Gastroesophageal sphincter (tissue), 4 donors: ENCODE data around the gene AREL1. TPM values are rescaled to one million over a fixed set of nuclear protein-coding genes. Genes with fewer than 3 reads are reported as not detected.
A peak's percentile ranks its signal among the peaks of the same experiment; 100 is the strongest.

Source experiments
- ATAC-seq: fragments of 150-250 bp; one replicate; pipeline ENCODE4 v1.9.1; 2016; ENCODE audit warnings: mild to moderate bottlenecking, moderate library complexity
- H3K27ac ChIP-seq, 4 donors: fragments of 200-600 bp; sonication (generic) in 3 of 4; 1 replicate in 3 of 4; 2 replicates in 1 of 4; pipeline ENCODE4 v1.5.1; 2016 to 2019
- H3K27me3 ChIP-seq: fragments of 200-600 bp; sonication (generic); one replicate; pipeline ENCODE4 v1.5.1; 2019
- H3K36me3 ChIP-seq, 2 donors: fragments of 200-600 bp; sonication (generic); one replicate each; pipeline ENCODE4 v1.5.1; 2019; ENCODE audit warnings: control low read depth in 1 of 2
- H3K4me1 ChIP-seq, 3 donors: fragments of 200-600 bp; sonication (generic); 1 replicate in 2 of 3; 2 replicates in 1 of 3; pipeline ENCODE4 v1.5.1; 2016 to 2019; ENCODE audit warnings: control low read depth in 2 of 3
- H3K4me3 ChIP-seq, 2 donors: fragments of 200-600 bp; sonication (generic); one replicate each; pipeline ENCODE4 v1.5.1; 2019; ENCODE audit warnings: mild to moderate bottlenecking in 1 of 2, moderate library complexity in 1 of 2
- H3K9me3 ChIP-seq, 3 donors: fragments of 200-600 bp; sonication (generic); one replicate each; pipeline ENCODE4 v1.5.1; 2017 to 2019; ENCODE audit warnings: control low read depth in 2 of 3
- EP300 ChIP-seq: sonication (generic); formaldehyde crosslinking; IDR thresholded peaks from one replicate; pipeline ENCODE4 v1.6.1; 2017; ENCODE audit warnings: antibody characterized with exemption, mild to moderate bottlenecking
- POLR2A ChIP-seq, 2 donors: fragments of 450-650 bp; IDR thresholded peaks; one replicate each; pipeline ENCODE4 v1.6.1; 2017; ENCODE audit warnings: antibody characterized with exemption in 2 of 2, mild to moderate bottlenecking in 2 of 2, moderate library complexity in 1 of 2
- POLR2AphosphoS5 ChIP-seq: sonication (generic); formaldehyde crosslinking; IDR thresholded peaks from one replicate; pipeline ENCODE4 v1.6.1; 2017; ENCODE audit warnings: antibody characterized with exemption
- WGBS, 2 donors: methylation state at CpG; one replicate each; pipeline ENCODE4 v1.1.5; 2018; ENCODE audit warnings: low coverage in 1 of 2; 5-methylcytosine and 5-hydroxymethylcytosine counted together
- total RNA-seq, 4 donors: library from RNA; depleted of rRNA; stranded (reverse); fragments of >200 nt; gene quantifications; one replicate each; pipeline ENCODE4 v1.1.0, GENCODE V29; 2016
- TF ChIP-seq, protein P1 (sequence below), 4 experiments: fragments of 200-600 bp in 2 of 4; fragments of 450-650 bp in 2 of 4; sonication (generic) in 1 of 4; IDR thresholded peaks; one replicate each; pipeline ENCODE4 v1.5.1; 2017 to 2019; ENCODE audit warnings: antibody characterized with exemption in 4 of 4, mild to moderate bottlenecking in 2 of 4, moderate library complexity in 2 of 4

Gene AREL1
- total RNA-seq, 4 donors from 2014 or later: 14.3 to 39.9 (median 19.9) TPM

DNA sequence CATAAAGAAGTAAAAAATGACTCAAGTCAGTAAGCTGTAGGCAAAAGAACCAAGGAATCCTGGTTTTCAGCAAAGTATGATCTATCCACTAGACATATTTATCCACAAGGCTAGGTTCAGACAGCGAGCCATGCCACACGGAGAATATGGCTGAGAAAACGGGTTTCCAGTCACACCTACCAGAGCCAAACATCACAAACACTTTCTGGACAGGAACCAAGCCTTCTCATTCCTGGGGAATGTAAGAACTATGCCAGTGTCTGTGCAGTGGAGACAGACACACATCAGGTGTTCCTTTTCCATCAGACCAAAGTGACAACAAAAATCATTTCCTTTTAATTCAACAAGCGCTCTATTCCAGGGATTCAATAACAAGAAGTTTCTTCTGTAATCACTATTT lies 41.1 kb downstream of the AREL1 start:
- peak overlapping the region in 1 of 4 donors; percentile 36 for H3K27ac ChIP-seq

DNA sequence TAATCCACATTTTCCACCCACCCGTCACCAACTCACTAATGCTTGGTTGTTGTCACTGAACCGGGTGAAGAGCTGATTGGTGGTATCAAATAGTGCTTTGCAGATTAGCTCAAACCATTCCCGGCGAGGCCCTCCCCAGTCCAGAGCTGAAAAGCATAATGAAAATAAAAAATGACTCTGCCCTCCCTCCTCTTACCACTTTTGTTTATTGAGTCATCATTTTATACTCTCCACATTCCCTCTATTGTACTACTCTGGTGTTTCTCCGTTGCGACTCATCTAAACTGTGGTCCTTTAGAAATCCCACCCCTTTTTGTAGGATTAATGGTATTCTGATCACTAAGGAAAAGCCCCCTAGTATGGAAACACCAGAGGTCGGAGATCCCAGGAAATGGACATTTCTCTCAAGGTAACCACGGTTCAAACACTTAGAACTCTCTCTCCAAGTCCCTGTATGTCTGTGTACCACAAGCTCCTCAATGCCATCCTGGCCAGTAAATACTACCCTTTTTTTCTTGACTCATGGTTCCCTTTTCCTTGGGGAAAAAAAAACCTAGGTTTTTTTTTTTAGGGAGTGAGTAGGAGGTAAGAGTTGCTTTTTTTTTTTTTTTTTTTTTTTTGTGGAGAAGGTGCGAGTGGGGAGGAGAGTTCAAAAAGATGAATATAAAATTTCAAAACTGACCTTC lies 42.0 kb downstream of the AREL1 start:
- Histone ChIP-seq H3K27ac (peak overlapping the region in 1 of 4 donors; percentile 36), H3K4me1 (peaks cover 0 to 6% (median 0%) of the 10 kb centered on the region in 3 donors), H3K9me3 (no peaks in the 10 kb centered on the region), H3K36me3 (peaks cover 0 to 100% of the 10 kb centered on the region in 2 donors), H3K27me3 (no peaks in the 10 kb centered on the region), H3K4me3 (no peak overlapping the region)
- TF ChIP-seq, protein P1, sequence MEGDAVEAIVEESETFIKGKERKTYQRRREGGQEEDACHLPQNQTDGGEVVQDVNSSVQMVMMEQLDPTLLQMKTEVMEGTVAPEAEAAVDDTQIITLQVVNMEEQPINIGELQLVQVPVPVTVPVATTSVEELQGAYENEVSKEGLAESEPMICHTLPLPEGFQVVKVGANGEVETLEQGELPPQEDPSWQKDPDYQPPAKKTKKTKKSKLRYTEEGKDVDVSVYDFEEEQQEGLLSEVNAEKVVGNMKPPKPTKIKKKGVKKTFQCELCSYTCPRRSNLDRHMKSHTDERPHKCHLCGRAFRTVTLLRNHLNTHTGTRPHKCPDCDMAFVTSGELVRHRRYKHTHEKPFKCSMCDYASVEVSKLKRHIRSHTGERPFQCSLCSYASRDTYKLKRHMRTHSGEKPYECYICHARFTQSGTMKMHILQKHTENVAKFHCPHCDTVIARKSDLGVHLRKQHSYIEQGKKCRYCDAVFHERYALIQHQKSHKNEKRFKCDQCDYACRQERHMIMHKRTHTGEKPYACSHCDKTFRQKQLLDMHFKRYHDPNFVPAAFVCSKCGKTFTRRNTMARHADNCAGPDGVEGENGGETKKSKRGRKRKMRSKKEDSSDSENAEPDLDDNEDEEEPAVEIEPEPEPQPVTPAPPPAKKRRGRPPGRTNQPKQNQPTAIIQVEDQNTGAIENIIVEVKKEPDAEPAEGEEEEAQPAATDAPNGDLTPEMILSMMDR (IDR thresholded peaks at IDR 0.05): no peak
- no peak for TF ChIP-seq EP300
- no peak for TF ChIP-seq POLR2AphosphoS5
- TF ChIP-seq POLR2A (IDR thresholded peaks at IDR 0.05): no peak
- 72 to 82% methylated on average over 7 to 9 of the region's 9 CpGs for WGBS, 2 donors
- no peak for ATAC-seq

More for the DNA sequence above, 41.1 kb downstream of the AREL1 start:
- TF ChIP-seq, protein P1 (IDR thresholded peaks at IDR 0.05): no peak
- TF ChIP-seq POLR2AphosphoS5 (no peak), POLR2A (IDR thresholded peaks at IDR 0.05) (no peak), EP300 (no peak)
- H3K36me3 ChIP-seq: peaks cover 0 to 100% of the 10 kb centered on the region in 2 donors
- H3K9me3 ChIP-seq: no peaks in the 10 kb centered on the region
- ATAC-seq: peak; percentile 69
- WGBS, 2 donors: 51% methylated on average over 3 of the region's 4 CpGs; no CpG with 5 or more reads in 1 of the 2 donors
- no peak overlapping the region for H3K4me3 ChIP-seq
- peaks cover 0 to 6% (median 0%) of the 10 kb centered on the region in 3 donors for H3K4me1 ChIP-seq
- no peaks in the 10 kb centered on the region for H3K27me3 ChIP-seq

DNA sequence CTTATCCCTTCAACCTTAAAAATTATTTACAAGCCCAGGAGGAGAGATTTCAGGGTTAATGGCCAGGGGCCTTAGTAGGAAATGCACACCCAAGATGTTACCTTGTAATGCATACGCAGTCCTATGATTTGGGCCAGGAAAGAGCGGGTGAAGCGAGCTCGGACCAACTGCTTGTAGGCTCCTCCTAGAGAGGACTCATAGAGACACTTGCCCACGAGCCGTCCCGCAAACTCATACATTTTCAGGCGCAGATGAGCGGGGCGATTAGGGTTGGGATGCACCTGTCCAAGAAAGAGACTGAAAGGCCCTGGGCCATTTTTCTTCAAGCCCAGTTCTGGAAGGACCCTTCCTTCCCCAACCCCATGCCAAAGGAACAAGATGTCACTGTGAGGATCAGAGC lies 43.0 kb downstream of the AREL1 start:
- Histone ChIP-seq H3K4me1 (peaks cover 0 to 6% (median 0%) of the 10 kb centered on the region in 3 donors), H3K4me3 (no peak overlapping the region), H3K9me3 (no peaks in the 10 kb centered on the region), H3K27ac (no peak overlapping the region), H3K27me3 (no peaks in the 10 kb centered on the region), H3K36me3 (peaks cover 0 to 100% of the 10 kb centered on the region in 2 donors)
- no peak for ATAC-seq
- no peak for TF ChIP-seq POLR2AphosphoS5
- TF ChIP-seq EP300: no peak
- TF ChIP-seq, protein P1 (IDR thresholded peaks at IDR 0.05): no peak
- WGBS, 2 donors: 89 to 100% methylated on average over 3 to 7 of the region's 10 CpGs

DNA sequence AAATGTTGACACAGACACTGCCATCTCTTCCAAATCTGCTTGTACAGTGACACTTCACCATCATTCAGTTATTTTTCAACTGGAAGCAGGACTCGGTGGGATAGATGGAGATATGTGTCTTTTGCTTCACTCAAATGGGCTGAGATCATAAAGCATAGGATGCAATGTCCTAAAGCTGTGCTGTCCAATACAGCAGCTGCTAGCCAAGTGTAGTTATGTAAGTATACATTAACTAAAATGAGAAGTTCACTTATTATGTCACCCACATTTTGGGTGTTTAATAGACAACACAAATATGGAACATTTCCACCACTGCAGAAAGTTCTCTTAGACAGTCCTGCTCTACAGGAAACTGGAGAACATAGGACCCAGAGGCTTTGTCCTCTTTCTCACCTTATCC lies 43.6 kb downstream of the AREL1 start:
- H3K27ac ChIP-seq: no peak overlapping the region
- no peak for ATAC-seq
- peaks cover 0 to 6% (median 0%) of the 10 kb centered on the region in 3 donors for H3K4me1 ChIP-seq
- no peak overlapping the region for H3K4me3 ChIP-seq
- TF ChIP-seq, protein P1 (IDR thresholded peaks at IDR 0.05): no peak
- TF ChIP-seq EP300 (no peak), POLR2A (IDR thresholded peaks at IDR 0.05) (no peak), POLR2AphosphoS5 (no peak)
- H3K9me3 ChIP-seq: no peaks in the 10 kb centered on the region
- H3K36me3 ChIP-seq: peaks cover 0 to 100% of the 10 kb centered on the region in 2 donors
- WGBS, 2 donors: 100% methylated on average over 1 of the region's 1 CpG
- no peaks in the 10 kb centered on the region for H3K27me3 ChIP-seq

DNA sequence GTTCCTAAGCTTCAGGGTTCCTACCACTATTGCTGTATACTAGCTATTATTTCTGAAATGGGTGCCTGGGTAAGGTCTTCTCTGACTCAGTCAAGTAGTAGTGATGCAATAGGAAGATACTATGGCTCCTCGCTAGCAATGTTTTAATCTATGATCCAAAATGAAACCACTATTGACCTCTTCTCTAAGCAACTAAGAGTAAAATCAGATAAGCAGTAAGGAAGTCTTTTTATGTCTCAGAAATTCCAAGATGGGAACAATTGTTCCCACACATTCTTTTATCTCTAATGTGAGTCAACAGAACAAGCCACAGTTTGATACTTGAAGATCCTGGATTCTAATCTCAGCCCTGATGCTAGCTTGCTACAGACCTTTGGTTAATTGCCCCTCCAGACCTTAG lies 45.1 kb downstream of the AREL1 start:
- no peak for ATAC-seq
- H3K36me3 ChIP-seq: peaks cover 0 to 100% of the 10 kb centered on the region in 2 donors
- H3K27ac ChIP-seq: no peak overlapping the region
- no peak for TF ChIP-seq POLR2A (IDR thresholded peaks at IDR 0.05)
- no peak for TF ChIP-seq POLR2AphosphoS5
- TF ChIP-seq EP300: no peak
- TF ChIP-seq, protein P1 (IDR thresholded peaks at IDR 0.05): no peak
- 75 to 100% methylated on average over 1 of the region's 1 CpG for WGBS, 2 donors
- no peak overlapping the region for H3K4me3 ChIP-seq
- H3K27me3 ChIP-seq: no peaks in the 10 kb centered on the region
- H3K4me1 ChIP-seq: peaks cover 0 to 16% (median 0%) of the 10 kb centered on the region in 3 donors
- no peaks in the 10 kb centered on the region for H3K9me3 ChIP-seq
